ENCODE results near the gene DOP1A.

DNA sequence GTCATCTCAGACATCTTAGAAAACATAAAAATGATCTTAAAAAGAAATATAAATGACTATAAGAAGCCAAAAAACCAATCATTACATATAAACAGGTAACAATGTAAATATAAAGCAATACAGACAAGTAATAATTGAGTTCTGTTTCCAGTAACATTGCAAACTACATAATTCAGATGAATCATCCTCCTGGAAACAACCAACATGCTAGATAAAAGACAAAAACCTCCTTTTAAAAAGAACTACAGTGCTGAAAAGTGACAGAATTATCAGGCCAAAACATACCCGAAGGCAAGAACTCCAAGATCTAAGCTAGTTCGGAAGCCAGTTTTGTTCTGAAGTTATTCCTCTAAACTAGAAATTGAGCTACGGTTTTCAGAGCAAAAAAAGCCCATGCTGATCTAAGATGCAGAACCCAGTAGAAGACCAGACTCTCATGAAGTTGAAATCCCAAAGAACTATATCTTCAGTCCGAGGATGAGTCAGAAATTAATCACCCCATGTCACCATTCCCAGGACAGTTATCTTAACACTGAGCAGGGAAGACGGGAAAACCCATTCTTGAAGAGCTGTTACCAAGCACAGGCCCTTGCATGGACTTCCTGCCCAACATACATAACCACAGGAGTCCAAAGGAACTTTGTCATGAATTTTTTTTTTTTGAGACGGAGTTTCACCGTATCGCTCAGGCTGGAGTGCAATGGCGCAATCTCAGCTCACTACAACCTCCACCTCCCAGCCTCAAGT, 115.8 kb downstream of the DOP1A start:
- TF ChIP-seq YY1 (IDR thresholded peaks at IDR 0.05; ENCODE audit: insufficient read depth, insufficient read length) (no peak), SUZ12 (IDR thresholded peaks at IDR 0.05; ENCODE audit: extremely low read depth, insufficient read depth, insufficient read length) (no peak), ZNF274 (IDR thresholded peaks at IDR 0.05; ENCODE audit: low read depth, low read length) (no peak)
